Muscle of back (tissue), 11 donors: ENCODE data around the gene CAMTA1. TPM values are rescaled to one million over a fixed set of nuclear protein-coding genes. Genes with fewer than 3 reads are reported as not detected.
A peak's percentile ranks its signal among the peaks of the same experiment; 100 is the strongest.

ENCODE experiments used
- DNase-seq, 3 donors: peaks; one replicate each; pipeline versions ENCODE4 v3.0.0 to v3.0.0-alpha.2; 2013
- polyA plus RNA-seq, 10 donors: library from polyadenylated mRNA; unstranded; fragments of 120-200 nt; gene quantifications; one replicate each; pipeline ENCODE4 v1.2.1, GENCODE V29; 2013; ENCODE audit not compliant: insufficient read length in 10 of 10

The CAMTA1 gene
- polyA plus RNA-seq, 10 donors, result 36.4 to 49.7 (median 44.0) TPM

GRCh38 chr1:7002728-7003127 lies 217.5 kb downstream of the CAMTA1 start:
- DNase-seq, result no peak

DNA sequence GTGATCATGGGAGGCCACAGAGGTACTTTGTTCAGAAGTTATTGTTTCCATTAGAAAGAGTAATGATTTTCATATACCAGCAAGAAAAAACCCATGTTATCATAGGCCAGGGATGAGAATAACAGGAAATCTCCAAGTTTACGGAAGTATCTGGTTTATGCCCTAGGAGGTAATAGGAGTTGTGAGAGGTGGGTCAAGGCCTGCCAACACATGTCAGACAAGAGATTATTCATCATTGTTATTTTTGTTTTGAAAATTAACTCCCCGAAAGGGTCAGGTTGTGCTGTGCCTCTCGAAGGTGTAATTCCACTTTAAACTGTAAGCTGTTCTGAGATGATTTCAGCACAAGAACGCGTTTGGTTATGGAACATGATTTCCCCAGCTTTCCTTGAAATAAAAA lies 218.4 kb downstream of the CAMTA1 start:
- no peak for DNase-seq

DNA sequence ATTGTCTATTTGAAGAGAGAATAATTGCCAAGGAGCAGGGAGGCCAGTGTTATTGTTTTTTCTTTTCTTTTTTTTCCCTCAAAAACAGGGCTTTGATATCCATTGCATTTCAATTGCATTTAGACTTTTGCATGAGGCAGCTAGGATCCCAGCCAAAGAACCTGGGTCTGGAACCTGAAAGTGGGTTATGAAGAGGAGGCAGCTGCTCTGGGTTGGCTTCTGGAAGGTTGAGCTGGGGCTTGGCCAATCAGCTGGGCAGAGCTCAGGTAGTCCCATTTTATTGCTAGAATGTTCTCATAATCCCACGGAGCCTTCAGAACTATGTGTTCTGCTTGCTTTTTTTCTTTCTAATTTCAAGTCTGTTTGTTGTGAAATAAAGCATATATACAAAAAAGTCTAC lies 218.9 kb downstream of the CAMTA1 start:
- DNase-seq, result no peak

DNA sequence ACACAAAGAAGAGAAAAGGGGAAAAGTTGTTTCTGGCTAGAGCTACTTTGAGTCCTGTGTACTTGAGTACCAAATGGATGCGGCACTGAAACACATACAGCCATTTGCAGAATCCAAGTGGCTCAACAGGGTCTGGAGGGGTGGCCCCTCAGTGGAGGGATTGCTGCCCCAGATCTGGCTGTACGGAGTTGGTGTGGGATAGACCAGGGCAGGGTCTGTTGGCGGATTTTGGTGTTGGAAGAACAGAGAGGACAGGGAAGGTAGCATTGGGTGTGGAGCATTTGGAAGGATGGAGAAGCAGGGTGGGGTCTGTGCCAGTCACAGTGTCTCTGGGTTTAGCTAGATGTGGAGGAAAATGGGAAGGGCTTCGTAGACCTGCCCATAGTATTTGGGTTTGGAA lies 220.5 kb downstream of the CAMTA1 start:
- DNase-seq, result no peak

DNA sequence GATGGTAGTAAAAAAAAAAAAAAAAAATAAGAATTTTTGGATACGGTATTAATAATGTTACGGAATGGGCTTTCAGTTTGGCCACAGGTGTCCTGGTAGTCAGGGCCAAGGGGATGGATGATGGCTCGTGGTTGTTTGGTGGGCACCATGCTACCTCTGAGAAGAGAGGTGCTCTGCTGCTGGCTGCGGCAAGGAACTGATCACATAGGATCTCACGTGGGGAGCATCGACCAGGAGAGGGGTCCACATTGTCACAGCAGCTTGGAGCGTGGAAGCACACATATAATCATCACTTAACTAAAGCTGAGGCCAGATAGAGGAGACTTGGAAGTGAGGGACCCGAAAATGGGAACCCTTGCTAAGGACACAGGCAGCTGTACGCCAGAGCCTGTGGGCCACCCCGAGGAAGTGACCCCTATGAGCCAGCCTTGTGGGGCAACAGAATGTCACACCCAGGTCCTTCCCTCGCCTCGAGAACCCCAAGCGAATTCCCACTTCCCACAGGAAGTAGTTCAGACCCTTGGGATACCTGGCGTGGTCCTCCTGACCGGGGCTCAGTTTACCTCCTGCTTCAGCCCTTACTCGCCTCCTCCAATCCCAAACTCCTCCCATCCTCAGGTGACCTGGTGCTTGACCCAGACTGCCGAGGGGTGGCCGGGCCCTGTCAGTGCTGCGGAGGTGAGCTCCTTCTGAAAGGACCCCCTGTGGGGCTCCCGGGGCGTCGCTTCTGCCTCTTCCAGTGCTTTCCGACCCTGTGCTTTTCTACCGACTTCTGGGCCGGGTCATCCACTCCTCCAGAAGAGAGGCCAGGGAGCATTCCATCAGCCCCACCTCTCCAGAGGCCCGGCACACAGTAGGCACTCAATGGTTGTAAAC lies 222.0 kb downstream of the CAMTA1 start:
- DNase-seq, result no peak

- DNase-seq, result no peak
Observed at GRCh38 chr1:7007902-7008301, 222.6 kb downstream of the CAMTA1 start.

- no peak for DNase-seq
Observed at GRCh38 chr1:7008331-7008730, 223.1 kb downstream of the CAMTA1 start.

GRCh38 chr1:7008975-7009740 lies 223.9 kb downstream of the CAMTA1 start:
- no peak for DNase-seq

GRCh38 chr1:7009741-7010525 lies 224.7 kb downstream of the CAMTA1 start:
- DNase-seq, result no peak

DNA sequence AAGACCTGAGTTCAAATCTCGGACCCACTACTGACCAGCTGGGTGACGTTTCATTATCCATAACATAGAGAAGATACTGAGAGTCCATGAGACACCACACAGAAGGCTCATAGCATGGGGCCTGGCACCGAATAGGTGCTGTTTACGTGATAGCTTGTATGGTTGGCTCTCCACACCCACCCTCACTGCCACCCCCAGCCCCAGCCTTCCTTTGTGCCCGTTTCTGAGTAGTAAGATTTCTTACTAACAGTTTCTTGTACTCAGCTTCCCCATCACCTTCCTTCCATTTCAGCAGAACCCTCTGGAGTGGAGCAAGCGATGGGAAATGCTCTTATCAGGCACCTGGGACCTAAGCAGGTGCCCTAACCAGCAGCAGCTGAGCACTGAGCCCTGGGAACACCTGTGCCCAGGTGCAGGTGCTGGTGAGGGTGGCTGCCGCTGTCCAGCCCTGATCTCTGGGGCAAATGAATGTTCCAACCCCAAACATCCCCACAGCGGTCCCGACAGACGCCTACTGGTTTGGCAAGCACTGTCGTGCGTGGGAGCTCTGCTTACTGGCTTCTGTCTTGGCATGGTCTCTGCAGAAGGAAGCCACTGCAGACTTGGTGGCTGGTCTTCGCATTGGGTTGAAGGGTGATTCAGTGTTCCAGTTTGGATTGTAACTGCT lies 225.4 kb downstream of the CAMTA1 start:
- no peak for DNase-seq

DNA sequence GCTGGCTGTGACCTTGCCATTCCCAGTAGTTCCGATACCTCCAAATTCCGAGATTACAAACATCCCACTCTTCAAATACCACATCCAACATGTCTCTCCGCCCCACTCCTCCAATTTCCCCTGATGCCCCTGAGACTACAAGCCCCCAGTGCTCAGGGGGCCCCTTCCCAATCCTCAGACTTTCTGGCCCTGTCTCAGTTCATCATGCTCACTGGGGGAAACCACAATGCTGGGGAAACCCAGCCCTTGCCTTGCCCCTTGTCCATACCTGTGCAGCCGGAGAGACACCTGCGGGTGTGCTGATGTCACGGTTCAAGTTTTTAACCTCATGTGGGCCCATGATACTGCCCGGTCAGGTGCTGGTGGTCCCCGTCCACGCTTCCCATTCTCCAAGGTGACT lies 226.6 kb downstream of the CAMTA1 start:
- no peak for DNase-seq

DNA sequence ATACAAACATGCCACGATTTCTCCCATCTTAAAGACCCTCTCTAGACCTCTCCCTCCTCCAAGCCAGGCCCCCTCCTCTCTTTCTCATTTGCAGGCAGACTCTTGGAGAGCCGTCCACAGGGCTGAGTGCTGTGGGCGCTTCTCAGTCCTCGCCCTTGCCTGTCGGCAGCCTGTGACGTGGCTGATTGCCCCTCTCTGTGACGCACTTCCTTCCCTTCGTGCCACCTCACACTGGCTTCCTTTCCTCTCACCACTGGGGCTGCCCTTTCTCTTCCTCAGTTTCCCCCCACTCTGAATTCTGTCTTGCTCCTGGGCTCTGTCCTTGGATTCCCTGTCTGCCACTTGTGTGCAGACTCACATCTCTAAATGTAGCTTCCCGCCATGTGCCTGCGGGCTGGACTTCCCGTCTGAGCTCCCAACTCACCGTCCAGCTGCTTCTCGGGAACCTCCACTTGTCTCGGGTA lies 227.2 kb downstream of the CAMTA1 start:
- no peak for DNase-seq

- DNase-seq, result peak in 2 of 3 donors; percentile 16 to 41
Observed at GRCh38 chr1:7013833-7014639, 228.8 kb downstream of the CAMTA1 start.

- peak in 2 of 3 donors; percentile 10 to 22 for DNase-seq
Observed at GRCh38 chr1:7014640-7014930, 229.3 kb downstream of the CAMTA1 start.

DNA sequence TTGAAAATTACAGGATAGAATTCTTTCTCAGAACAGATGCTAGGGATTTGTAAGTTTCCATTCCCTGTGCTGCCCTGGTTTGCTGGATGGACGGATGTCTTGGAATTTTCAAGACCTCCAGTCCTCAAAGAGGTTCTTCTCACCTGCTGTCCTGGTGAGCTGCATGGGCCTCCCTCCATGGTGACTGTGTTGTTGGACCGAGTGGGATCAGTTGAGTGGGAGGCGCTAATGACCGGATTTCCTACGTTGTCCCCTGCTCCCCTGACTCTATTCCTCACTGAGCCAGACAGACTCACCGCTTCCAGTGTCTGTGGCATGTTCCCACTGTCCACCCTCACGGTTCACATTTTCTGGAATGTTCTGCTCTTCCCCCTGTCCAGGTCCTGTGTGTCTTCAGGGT lies 229.8 kb downstream of the CAMTA1 start:
- DNase-seq, result no peak

- DNase-seq, result no peak
Observed at GRCh38 chr1:7018351-7018750, 233.1 kb downstream of the CAMTA1 start.

DNA sequence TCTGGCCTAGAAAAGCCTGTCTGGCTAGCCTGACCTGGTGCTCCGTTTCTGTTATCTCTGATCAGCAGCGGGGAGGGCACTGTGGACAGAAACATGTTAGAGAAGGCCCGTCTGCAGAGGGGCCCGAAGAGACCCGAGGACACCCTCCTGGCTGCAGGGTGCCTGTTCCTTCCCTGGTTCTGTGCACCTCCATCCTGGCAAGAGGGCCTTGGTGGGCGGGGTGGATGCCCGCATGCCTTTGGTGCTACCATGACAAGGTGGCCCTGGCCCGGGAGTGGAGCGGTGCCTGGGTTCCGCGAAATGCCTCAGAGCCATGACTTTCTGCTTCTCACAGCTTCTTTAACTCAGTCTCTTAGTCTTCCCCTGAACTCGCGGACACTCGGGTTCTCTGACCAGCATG lies 233.6 kb downstream of the CAMTA1 start:
- DNase-seq, result no peak

DNA sequence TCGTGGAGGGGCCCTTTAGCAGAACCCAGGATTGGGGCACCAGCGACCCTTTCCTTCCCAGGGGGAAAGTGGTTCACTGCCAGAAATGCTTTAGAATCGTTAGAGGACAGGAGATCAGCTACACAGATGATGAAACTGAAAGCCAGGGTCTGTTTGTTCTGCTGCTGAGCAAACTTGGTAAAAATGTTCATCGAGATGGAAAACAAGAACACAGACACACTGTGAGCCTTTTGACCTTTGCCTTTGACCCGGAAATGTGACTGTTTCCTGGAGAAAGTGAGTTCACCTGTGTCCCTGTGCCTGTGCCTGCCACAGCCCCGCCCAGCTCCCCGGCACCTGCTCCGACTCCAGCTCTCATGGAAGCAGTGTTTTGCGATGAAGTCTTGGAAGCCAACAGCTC lies 234.3 kb downstream of the CAMTA1 start:
- no peak for DNase-seq

GRCh38 chr1:7022058-7022457 lies 236.8 kb downstream of the CAMTA1 start:
- DNase-seq, result no peak

DNA sequence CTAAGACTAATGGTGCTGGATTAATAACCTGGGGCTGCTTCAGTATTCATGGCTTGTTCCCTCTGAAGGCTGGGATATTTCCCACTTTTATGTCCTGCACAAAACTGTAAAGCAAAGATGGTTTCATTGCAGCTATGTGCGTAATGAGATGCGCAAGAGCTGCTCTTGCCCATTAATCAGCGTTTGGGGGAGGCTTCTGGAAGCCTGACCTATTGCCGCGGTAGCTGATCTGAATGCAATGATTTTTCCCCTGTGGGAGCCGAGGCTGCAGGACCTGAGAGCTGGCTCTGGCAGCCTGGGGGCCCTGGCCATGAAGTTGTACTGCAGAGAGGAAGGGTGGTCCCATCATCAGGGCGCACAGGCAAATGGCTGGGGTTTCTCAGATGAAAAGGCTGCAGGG lies 239.8 kb downstream of the CAMTA1 start:
- DNase-seq, result no peak

DNA sequence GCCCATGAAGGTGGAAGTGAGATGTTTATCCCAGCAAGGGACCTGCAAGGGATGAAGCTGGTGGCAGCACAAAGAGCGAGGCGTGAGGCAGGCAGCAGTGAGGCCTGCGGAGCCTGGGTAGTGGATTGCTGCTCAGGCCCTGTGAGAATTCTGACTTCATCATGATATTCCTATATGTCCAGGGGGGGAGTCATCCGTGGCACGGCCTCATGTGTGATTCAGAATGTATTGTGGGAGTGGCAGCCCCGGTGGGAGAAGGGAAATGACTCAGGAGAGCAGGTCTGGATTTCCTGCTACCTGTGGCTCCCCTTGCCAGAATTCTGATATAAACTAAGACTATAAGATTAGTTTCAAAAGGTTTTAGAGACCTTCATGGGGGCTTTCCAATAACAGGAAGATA lies 240.9 kb downstream of the CAMTA1 start:
- no peak for DNase-seq
